ENCODE data around the gene NAPSA.
"Not testable (repeated sequence)": the region's sequence is repeated elsewhere in the genome, so short reads cannot be mapped to it uniquely, and the experiment has no call there.

The NAPSA gene

DNA sequence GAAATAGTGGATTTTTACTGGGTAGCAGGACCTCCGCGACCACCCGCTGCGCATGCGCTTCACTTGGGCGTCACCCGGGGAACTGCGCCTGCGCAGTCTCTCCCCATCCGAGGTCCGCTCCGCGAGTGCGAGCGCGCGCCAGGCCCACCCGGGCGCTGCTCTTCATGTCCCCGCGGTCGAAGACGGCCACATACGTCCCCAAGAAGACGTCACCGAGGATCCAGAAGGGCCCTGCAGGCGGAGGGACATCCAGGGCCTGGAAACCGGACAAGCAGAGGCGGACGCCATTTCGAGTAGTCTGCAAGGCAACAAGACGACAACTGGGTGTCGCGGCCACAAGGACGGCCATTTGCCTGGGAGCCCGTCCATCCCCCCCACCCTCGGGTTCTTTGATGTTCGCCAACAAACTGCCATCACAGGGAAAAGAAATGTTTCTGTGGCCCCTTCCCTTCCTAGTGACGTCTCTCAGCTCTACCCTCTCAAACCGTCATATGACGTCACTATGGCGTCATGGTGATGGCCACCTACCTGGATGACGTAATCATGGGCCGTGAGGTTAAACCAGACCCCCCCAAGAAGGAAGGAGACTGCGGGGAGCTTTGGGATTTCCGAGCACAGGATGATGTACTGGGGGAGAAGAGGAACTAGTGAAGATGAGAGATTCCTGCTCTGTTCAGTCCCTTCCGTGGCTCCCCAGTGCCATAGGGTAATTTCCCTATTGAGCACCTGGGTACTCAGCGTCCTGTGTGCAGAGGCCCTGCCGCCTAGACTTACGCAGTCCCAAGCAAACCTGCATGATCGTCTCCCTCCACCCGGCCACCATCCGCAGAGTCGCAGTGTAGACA is 6.7 kb downstream of the NAPSA start:
- peak; percentile 80 for DNase-seq

DNA sequence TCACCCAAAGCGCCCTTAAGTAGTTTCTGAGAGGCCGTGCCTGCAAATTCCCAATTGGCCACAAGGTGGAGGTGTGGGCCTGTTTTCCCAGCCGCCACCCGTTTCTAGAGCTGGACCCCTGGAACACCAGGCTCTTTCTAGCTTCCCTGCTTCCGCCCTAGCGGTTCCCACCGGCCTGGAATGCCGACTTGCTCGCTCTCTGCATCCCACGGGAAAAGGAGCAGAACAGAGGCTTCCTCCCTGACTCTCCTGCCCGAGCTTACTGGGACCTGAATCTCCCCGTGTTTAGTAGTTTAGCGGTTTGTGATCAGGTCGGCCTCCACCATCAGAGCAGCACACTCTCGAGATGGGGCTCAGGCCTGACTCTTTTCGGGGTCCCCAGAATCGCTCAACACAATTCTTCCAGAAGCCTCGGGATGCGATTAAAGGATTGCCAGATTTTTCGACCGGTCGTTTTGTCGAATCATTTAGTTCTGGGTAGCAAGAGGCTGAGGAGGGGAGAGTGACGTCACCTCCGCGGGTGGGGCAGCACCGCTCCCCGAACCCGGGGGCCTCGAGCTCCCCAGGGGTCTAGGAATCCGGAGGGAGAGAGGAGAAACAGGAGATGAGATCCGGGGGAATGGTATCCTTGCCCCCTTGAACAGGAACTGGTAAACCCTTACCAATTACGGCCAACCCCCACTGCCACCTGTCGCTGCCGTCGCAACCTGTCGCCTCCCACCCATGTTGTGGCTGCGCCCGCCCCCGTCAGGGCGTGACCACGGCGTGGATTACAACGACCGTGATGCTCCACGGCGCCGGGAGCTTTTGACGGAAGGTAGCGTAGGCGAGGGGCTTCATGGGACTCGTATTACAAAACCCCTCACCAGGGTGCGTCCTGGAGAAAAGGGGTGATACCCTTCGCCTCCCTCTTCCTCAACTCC is 8.0 kb downstream of the NAPSA start:
- DNase-seq = peak; percentile 87

DNA sequence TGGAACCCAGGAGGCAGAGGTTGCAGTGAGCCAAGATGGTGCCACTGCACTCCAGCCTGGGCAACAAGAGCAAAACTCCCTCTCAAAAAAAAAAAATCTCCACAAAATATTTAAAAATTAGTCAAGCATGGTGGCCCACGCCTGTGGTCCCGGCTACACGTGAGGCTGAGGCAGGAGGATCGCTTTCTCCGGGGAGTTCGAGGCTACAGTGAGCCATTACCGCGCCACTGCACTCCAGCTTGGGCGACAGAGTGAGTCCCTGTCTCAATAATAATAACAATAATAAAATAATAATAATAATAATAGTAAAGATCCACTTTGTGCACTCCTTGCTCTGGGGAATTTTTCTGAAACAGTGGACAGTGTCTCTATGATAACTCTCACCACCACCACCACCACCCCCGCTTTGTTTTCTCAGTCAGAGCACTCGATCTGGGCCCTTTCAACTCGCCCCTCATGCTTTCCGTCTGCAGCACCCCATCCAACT is 8.7 kb downstream of the NAPSA start:
- DNase-seq = no peak

DNA sequence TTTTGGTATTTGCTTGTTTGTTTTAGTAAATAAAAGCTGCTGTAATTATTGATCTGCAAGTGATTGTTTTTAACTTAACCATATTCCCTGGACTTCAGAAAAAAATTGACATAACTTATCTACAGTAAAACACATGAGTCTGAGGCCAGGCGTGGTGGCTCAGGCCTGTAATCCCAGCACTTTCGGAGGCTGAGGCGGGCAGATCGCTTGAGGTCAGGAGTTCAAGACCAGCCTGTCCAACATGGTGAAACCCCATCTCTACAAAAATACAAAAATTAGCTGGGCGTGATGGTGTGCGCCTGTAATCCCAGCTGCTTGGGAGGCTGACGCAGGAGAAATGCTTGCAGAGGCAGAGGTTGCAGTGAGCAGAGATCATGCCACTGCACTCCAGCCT is 12.0 kb downstream of the NAPSA start:
- DNase-seq = not testable (repeated sequence)

DNA sequence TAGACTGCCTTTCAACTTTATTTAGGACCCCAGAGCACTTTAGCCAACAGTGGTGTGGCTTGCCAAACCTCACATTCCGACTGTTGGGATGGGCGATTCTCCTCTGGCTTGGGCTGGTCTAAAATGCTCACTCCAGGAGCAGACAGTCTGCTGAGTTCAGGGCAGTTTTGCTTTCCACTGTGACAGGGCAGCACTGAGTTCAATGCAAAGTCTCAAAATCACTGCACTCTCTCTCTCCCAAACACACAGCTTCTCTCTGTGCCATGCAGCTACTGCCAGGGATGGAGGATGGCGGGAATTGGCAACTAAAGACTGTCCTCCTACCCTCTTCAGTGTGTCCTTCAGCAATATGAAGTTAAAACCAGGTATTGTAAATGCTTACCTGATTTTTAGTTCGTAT is 13.2 kb downstream of the NAPSA start:
- DNase-seq = no peak

DNA sequence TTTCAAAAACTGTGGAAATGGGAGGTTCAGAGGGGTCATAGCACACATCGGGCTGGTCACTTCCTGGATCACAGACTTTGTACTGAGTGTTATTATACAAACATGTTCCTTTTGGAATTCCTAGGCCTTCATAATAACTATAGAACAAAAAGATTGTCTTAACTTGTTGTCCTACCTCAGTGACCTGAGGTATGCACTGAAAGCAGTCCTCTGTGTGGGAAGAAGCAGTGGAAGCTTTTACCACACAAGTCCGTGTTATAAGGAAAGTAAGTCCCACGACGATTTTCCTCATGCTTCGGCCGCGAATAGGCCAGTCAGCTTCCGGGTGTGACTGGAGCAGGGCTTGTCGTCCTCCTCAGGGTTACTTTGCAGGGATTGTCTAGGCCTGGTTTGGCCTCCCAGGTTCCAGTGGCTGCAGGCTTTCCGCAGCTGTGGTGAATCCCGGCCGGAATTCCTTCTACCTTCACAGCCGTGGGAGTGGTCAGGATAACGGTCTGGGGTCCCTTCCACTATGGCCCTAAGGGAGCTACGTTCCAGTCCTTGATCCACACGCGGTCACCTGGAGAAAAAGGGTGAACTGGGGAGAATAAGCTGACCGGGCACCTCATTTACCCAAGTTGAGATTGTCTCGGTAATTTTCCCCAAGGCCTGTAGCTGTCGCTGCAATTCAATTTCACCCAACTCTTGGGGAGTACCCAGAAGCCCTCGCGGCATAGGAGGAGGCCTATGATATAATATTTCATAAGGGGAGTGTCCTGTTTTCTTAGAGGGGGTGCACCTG is 16.0 kb downstream of the NAPSA start:
- no peak for DNase-seq

DNA sequence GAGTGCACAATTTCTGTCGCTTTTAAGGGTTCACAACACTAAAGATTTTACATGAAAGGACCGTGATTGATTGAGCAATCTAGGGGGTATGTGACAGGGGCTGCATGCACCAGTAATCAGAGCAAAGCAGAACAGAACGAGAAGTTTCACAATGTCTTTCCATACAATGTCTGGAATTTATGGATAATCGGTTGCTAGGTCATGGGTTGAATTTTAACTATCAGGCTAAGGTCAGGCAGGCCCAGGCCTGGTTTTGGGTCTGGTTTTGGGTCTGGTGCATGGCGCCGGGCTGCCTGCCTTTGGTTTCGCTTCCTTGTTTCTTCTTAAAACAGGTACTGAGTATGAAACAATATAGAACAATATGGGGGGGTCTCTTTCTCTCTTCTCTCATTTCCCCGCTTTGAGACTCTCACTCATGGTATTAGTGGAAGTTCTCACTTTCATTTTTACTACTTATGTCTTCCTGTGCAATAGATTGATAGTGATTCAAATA is 18.3 kb downstream of the NAPSA start:
- peak; percentile 83 for DNase-seq

DNA sequence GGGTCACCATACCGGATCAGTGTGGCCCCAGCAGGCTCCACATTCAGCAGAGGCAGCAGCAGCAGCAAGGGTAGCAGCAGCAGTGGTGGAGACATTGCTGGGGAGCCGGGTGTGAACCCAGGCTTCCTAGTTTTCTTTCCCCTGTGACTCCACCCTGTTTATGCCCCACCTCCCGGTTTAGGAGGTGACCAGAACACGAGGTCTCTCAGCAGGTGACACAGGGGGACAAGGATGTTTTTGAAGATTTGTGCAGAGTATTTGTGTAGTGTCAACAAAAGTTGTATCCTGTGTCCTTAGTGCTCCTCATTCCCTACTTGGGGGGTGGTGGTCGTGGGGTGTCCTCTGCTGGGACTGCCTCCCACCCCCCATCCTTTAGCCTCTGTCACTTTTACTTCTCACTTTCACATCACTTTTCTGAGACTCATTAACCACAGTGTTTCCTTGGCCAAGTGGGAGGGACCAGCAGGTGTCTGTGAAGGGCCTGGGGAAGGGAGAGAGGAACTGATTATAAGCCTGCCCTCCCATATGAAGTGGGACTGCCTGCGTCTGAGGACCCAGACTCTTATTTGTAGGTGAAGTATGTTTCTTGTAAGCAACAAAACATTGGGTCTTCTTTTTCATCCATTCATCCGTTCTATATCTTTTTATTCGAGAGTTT is 20.6 kb downstream of the NAPSA start:
- DNase-seq = no peak

DNA sequence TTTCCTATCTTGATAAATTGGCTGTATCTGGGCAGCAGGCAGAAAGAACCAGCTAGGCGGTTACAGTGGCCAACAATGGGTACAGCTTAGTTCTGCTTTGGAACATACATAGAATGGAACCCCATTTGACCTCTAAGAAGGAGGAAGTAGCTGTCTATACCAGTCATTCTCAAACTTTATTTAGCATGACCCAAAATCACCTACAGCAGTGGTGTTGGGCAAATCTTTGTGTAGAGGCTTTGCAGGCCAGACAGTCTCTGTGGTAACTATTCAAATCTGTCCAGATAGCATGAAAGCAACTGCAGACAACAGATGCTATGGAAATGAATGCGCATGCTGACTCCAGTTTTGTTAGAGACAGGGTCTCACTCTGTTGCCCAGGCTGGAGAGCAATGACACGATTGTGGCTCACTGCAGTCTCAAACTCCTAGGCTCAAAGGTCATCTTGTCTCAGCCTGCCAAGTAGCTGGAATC is 24.3 kb downstream of the NAPSA start:
- DNase-seq = peak; percentile 56

DNA sequence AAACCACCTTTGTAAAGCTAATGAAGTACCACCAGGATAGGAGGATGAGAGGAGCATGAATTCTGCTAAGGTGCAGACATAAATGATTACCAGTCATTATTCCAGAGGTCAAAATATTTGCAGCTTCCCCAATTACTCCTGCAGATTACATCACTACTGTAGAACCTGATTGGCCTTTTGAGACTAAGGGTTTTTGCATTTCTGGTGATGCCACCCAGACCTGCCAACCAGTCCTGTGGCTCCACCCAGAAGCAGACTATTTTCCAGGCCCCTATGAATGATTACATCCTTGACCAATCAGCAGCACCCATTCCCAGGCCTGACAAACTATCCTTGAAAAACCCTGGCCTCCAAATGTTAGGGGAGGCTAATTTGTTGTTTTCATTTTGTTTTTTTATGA is 25.1 kb downstream of the NAPSA start:
- DNase-seq = no peak

DNA sequence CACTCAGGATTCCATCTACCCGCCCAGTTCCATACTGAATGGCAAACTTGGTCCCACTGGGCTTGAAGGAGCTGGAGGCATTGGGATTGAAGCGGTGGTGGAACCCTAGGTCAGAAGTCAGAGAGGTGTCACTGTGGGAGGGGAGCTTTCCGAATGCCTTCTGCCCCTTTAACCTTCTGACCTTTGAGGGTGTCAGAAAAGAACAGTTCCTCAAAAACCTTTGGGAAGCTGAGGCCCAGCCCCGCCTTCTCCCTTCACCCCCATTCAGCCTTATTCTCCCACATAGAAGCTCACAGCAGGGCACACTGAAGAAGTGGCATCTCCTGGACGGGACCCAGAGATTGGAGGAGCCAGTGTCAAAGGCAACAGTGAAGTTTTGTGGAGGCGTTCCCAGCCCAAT is 28.4 kb downstream of the NAPSA start:
- not testable (repeated sequence) for DNase-seq

DNA sequence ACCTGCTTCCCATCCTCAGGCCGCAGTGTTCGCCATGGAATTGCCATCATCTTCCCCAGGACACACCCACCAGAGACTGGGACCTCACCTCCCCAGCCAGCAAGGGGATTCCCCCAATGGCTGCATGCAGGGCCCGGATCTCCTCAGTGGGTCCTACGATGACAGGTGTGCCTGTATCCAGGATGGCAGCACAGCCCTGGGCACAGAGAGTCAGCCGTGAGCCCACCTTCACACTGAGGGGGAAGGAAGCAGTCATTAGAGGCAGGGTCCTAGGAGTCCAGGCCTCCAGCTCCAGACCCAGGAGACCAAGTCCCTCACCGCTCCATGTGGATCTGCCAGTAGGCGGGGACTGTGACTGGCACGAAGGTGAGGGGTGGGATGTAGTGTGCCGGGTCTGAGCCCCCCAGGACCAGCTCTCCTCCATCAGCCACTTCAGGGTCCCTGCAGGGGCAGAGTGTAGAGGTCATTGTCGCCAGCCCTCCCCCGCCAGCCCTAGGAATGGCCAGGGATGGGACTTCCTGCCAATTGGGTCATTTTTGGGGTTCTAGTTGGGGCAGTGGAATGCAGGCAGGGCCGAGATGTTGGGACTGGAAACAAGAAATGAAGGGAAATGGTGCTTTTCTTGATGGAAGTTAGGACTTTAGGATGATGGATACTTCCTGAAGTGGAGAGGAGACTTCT is 30.6 kb downstream of the NAPSA start:
- DNase-seq = no peak

DNA sequence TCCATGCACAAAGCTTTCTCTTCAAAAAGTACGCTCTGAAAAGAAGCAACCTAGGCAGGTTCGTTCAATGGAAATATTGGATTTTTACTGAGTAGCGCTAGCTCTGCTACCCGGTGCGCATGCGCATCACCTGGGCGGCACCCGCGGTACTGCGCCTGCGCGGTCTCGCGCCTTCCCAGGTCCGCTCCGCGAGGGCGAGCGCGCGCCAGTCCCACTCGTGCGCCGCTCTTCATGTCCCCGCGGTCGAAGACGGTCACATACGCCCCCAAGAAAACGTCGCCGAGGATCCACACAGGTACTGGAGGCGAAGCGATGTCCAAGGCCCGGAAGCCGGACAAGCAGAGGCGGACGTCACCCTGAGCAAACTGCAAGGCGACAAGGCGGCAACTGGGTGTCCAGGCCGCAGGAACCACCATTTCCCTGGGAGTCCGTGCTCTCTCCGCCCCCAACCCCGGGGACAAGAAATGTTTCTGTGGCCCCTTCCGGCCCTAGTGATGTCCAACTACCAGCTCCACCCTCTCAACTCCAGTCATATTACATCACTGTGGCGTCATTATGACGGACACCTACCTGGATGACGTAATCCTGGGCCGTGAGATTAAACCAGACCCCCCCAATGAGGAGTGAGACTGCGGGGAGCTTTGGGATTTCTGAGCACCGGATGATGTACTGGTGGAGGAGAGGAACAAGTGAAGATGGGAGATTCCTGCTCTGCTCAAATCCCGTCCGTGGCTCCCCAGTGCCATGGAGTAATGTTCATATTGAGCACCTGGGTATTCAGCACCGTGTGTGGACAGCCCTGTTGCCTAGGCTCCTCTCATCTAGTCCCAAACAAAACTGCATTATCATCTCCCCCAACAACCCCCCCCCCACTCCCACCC is 31.5 kb downstream of the NAPSA start:
- DNase-seq = peak; percentile 79

DNA sequence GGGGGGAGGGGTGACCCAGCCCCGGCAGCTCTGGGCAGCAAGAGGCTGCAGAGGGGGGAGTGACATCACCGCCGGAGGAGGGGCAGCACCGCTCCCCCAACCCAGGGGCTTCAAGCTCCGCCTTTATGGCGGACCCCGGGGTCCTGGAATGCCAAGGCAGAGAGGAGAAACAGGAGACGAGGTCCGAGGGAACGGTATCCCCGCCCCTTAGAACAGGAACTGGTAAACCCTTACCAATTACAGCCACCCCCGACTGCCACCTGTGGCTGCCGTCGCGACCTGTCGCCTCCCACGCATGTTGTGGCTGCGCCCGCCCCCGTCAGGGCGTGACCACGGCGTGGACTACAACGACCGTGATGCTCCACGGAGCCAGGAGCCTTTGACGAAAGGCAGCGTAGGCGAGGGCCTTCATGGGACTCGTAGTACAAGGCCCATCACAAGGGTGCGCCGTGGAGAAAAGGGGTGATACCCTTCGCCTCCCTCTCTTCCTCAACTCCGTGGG is 32.2 kb downstream of the NAPSA start:
- DNase-seq = peak; percentile 94

DNA sequence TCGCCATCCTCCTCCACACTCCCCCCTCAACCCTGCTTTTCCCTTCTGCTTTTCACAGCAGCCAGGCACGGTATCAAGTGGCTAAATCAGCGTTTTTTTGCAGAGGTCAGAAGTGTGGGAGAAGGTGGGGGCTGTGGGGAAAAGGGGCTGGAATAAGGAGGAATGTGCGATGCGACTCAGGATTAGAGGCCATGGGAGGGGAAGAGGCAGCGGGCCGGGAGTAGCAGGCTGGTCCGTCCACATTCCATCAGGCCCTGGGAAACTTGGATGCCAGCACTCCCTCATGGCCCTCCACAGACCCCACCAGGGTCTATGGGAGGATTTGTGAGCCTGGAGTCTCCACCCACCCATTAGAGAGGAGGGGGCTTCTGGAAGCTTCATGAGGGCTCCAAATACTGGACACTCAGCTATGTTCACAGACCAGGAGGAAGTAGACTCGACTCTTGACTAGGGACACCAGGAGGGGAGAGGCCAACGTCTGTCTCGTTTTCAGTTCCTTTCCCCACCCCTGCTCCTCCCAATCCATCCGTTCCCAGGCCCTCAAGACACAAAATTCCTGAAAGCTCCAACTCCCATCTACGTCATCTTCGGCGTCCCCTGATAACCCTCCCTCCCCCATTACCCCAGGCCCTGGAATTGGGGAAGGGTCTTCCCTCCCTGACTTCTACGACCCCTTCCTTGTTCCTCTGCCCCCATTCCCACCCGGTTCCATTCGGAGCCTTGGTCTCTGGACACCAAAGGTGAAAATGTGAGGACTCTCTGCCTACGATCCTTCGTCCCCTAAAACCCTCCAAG is 33.0 kb downstream of the NAPSA start:
- no peak for DNase-seq

DNA sequence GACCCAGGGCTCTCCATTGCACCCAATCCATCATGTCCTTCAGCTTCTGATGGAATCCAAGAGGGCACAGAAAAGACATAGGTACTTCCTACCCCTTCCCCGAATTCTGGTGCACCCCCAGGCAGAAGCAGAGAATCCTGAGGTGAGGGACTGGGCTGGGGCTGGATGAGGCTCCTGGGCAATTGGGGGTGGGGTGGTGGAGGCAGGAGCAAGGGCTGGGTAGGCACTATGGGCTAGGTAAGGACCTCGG is 33.5 kb downstream of the NAPSA start:
- DNase-seq = no peak

DNA sequence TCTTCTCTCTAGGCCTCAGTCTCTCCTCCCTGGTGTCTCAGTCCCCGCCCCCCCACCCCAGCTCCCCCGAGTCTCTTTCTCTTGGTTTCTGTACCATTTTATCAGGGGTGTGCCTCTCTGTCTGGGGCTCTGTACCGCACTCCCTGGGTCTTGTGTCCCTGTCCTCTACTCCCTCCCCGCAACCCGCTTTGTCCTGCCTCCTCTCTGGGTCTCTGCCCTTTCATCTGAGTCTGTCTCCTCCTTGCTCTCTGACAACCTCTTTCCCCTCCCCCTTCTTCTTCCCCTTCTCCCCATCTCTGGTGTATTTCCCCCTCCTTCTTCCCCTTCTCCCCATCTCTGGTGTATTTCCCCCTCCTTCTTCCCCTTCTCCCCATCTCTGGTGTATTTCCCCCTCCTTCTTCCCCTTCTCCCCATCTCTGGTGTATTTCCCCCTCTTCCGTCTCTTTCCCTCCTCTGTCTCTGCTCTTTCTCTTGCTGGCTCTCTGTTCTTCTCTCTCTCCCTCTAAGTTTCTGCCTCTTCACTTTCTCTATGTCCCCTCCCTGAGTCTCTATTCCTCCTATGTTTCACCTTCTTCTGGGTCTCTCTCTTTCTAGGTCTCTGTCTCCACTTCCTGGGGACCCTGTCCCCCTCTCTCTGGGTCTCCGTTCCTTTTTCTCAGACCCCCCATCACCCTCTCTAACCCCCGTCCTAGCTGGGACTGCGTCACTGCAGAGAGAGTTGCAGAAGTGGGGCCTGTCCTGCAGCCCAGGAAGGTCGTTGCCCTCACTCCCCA is 34.0 kb downstream of the NAPSA start:
- no peak for DNase-seq

DNA sequence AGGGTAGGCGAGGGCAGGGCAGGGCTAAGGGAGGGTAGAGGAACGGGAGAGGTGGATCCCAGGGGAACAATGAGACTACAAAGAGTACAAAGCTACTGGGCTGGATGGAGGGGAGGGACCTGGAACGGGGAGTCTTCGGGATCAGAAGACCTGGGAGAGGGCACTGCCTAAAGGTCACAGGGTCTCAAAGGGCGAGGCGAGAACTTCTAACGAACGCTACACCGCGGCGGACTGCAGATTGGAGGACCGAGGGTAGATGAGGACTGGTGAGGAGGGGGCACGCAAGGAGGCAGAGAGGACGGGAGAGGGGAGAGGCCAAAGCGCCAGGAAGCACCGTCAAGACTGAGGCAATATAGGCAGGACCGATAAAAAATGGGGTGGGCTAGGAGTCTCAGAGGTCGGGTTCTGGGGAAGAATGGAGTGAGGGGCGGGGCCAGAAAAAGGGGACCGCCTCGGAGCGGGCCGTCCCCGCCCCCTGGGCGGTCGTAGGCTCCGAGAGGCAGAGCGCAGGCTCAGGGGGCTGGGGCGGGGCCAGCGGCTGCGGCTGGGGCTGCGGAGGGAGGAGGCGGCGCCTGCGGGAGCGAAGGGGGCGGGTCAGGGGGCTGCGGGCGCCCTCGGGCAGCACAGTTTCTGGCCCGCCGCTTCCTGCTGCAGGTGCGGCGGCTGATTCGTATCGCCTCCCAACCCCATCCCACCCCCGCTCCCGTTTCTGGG is 34.9 kb downstream of the NAPSA start:
- DNase-seq = peak; percentile 92
